Activated CD4-positive, CD25-positive, alpha-beta regulatory T cell treated with anti-CD3 and anti-CD28 coated beads, Interleukin-2, amount 50 U/mL, for 16 hours (primary cell): Measurements from ENCODE around the gene NUFIP1.
"Not testable (repeated sequence)": the region's sequence is repeated elsewhere in the genome, so short reads cannot be mapped to it uniquely, and the experiment has no call there.

Experiments used
- DNase-seq: peaks from one replicate; pipeline ENCODE4 v3.0.0-alpha.2; 2020; ENCODE audit warnings: low read depth, low spot score

NUFIP1 gene

GRCh38 chr13:44969551-44970484, 19.5 kb downstream of the NUFIP1 start:
- DNase-seq: no peak

- DNase-seq: no peak
Observed at GRCh38 chr13:44968434-44968815, 20.8 kb downstream of the NUFIP1 start.

GRCh38 chr13:44967704-44968433, 21.4 kb downstream of the NUFIP1 start:
- DNase-seq: no peak

GRCh38 chr13:44961997-44962396, 27.3 kb downstream of the NUFIP1 start:
- no peak for DNase-seq

- DNase-seq: no peak
Observed at GRCh38 chr13:44955406-44955805, 33.9 kb downstream of the NUFIP1 start.

- no peak for DNase-seq
Observed at GRCh38 chr13:44954224-44954623, 35.0 kb downstream of the NUFIP1 start.

GRCh38 chr13:44952671-44953070, 36.6 kb downstream of the NUFIP1 start:
- no peak for DNase-seq

- no peak for DNase-seq
Observed at GRCh38 chr13:44951184-44951583, 38.1 kb downstream of the NUFIP1 start.

- not testable (repeated sequence) for DNase-seq
Observed at GRCh38 chr13:44943411-44943810, 45.9 kb downstream of the NUFIP1 start.

- no peak for DNase-seq
Observed at GRCh38 chr13:44938854-44939253, 50.4 kb downstream of the NUFIP1 start.

GRCh38 chr13:44936246-44936645, 53.0 kb downstream of the NUFIP1 start:
- DNase-seq: no peak

- no peak for DNase-seq
Observed at GRCh38 chr13:44934724-44935123, 54.5 kb downstream of the NUFIP1 start.

- DNase-seq: no peak
Observed at GRCh38 chr13:44932850-44933251, 56.4 kb downstream of the NUFIP1 start.

GRCh38 chr13:44932171-44932849, 57.0 kb downstream of the NUFIP1 start:
- DNase-seq: no peak

- DNase-seq: no peak
Observed at GRCh38 chr13:44930963-44931623, 58.2 kb downstream of the NUFIP1 start.

GRCh38 chr13:44930280-44930679, 59.0 kb downstream of the NUFIP1 start:
- DNase-seq: no peak

GRCh38 chr13:44929692-44930091, 59.6 kb downstream of the NUFIP1 start:
- no peak for DNase-seq

GRCh38 chr13:44927968-44928367, 61.3 kb downstream of the NUFIP1 start:
- no peak for DNase-seq

- no peak for DNase-seq
Observed at GRCh38 chr13:44921931-44922758, 67.1 kb downstream of the NUFIP1 start.

GRCh38 chr13:44921246-44921877, 67.9 kb downstream of the NUFIP1 start:
- no peak for DNase-seq
